ENCODE measurements around the gene GRID2.

Gene GRID2

DNA sequence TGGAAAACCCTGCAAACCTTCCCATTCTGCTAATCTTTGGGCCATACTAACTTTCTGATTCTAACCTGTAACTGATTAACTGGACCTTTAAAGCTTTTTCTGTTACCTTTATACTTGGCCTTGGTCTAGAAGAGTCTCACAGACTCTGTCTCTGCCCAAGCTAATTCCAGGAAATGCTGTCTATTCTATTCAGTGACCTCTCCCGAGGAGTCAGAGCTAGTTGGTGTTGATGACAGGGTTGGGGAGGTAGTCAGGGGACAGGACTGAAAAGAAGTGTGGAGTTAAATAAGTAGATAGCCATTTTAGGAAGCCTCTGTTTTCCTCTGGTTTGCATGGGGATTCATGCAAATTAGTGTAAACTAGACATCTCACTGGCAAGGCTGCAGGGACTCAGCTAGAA is 429.5 kb downstream of the GRID2 start:
- TF ChIP-seq, protein P1, sequence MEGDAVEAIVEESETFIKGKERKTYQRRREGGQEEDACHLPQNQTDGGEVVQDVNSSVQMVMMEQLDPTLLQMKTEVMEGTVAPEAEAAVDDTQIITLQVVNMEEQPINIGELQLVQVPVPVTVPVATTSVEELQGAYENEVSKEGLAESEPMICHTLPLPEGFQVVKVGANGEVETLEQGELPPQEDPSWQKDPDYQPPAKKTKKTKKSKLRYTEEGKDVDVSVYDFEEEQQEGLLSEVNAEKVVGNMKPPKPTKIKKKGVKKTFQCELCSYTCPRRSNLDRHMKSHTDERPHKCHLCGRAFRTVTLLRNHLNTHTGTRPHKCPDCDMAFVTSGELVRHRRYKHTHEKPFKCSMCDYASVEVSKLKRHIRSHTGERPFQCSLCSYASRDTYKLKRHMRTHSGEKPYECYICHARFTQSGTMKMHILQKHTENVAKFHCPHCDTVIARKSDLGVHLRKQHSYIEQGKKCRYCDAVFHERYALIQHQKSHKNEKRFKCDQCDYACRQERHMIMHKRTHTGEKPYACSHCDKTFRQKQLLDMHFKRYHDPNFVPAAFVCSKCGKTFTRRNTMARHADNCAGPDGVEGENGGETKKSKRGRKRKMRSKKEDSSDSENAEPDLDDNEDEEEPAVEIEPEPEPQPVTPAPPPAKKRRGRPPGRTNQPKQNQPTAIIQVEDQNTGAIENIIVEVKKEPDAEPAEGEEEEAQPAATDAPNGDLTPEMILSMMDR (IDR thresholded peaks at IDR 0.05) = no peak

DNA sequence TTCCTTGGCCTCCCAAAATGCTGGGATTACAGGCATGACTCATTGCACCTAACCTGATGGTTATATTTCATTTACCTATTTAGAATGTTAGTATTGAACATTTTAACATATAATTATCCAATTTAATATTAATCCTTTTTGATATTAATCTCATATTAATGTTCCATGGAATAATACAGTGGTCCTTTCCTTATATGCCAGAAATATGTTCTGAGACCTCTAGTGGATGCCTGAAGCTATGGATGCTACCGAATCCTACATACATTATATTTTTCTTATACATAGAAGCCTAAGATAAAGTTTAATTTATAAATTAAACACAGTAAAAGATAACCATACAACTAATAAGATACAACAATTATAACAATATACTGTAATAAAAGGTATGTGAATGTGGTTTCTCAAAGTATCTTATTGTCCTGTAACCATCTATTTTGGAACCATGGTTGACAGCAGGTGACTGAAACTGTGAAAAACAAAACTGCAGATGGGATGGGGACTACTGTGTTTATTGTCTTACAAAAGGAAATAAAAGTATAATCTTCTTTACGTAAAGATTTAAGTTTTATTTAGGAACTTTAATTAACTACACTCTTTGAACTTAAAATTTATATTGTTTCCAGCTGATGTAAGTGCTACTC is 431.4 kb downstream of the GRID2 start:
- TF ChIP-seq, protein P1 (IDR thresholded peaks at IDR 0.05) = peak; percentile 38; the same call in 1 of the 2 replicates

DNA sequence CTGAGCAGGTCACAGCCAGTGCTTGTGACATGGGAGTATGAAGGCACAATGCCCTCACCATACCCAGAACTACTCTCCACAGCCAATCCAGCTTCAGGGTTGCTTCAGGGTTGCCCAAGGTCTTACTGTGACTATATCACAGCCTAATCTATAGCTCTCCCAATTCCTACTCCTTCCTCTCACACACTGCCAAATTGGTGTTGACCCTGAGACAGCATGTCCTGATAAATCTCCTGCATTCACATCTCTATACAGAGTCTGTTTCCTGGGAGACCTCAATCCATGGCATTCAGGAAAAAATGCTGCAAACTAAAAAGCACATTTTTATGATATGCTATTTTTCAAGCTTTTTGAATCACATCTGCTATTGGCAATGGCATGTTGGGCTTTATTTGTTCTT is 456.7 kb downstream of the GRID2 start:
- TF ChIP-seq, protein P1 (IDR thresholded peaks at IDR 0.05) = no peak

DNA sequence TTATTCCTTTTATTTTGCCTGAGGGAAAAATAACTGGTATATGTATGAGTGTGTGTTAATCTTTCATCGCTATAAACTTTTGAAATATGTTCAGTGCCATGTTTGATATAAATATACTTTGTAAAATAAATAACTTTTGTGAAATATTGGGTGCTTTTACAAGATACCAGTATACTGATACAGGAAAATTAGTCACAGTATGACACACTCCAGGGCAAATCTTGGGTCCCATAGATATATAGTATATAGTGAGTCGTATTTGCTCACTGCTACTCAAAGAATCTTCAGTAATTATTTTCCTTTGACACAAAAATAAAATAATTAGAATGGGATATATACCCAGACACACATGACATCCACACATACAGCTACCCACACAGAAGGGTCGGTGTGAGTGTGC is 472.3 kb downstream of the GRID2 start:
- TF ChIP-seq, protein P1 (IDR thresholded peaks at IDR 0.05) = no peak

DNA sequence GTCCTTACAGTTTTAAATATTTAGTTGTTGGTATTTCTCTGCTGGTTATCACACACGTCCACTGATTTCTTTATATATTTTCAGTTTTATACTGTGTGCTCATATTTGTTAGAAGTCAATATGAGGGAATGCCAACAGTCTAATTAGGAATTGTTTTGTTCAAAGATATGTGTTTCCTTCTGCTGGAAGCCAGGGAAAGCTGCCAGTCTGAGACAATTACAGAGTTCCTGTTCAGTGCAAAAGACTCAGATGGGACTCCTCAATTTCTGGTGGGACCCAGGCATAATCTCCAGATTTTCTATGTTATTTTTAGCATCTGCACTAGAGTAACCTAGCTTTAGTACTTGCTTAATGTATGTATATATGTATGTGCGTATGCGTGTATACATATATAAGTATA is 486.0 kb downstream of the GRID2 start:
- TF ChIP-seq, protein P1 (IDR thresholded peaks at IDR 0.05) = no peak

DNA sequence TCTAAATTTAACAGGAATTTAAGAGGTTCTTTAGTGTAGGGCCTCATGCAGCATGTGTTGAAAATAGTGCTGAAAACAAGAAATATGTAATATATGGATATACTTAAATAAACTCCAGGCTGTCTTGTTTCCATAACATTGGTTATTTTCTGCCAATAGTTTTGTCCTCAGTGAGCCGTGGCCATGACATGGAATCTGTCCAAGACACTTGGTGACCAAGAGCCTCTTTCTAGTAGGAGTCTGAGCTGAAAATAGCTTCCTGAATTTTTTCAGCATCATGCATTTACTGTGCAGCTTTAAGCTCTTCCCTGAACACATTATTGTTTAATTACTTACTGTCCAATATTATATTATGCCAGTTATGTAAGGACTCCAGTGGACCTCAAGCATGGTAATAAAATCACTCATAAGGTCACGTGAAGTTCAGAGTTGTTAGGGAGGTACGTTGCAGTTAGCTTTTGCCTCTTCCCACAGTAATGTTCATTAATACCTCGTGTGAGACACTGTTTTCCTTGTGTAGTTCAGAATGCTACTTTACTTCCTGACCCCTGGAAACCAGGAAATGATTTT is 488.2 kb downstream of the GRID2 start:
- TF ChIP-seq, protein P1 (IDR thresholded peaks at IDR 0.05) = no peak

DNA sequence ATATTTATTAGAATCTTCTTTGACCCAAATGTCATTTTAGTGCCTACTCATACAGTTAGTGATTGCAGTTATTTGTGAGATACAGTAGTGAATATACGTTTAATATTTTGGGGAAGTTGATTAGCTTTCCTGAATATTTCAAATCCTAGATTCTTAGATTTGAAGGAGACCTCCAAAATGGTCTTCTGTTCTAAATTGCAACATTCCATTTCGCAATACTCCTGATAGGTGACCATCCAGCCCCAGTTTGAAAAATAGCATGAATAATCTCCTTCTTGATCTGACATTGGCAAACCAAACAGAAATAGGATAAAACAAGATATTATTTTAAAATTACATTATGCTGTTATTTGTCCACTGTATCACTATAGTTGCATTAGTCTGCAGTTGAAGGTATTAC is 505.6 kb downstream of the GRID2 start:
- TF ChIP-seq, protein P1 (IDR thresholded peaks at IDR 0.05) = no peak

Measured in LNCAP (cell line).